ENCODE data around the gene SLX4IP.

DNA sequence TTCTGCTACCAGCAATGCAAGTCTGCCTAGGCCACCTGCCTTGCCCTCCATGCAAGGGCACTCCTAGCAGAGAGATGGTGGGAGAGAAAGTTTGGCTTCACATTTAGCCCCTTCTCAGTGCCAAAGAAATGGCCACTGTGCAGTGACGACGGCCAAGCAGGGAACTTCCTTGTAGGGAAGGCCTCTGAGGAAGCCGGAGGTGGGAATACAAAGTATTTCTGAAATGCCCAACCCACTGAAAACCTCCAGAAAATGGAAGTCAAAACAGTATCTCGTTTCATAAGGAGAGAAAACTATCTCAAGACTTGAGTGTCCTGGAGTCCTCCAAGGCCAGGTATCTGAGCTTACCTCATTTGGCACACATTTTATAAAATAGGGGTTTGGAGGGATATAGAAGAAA lies 196.0 kb downstream of the SLX4IP start:
- TF ChIP-seq NR3C1 (IDR thresholded peaks at IDR 0.05) (no peak), CHD2 (IDR thresholded peaks at IDR 0.05; ENCODE audit: low read length, partially characterized antibody) (no peak), ESRRA (IDR thresholded peaks at IDR 0.05; ENCODE audit: borderline replicate concordance, low read length) (no peak), EP300 (IDR thresholded peaks at IDR 0.05) (no peak), HOXA7 (CRISPR knock-in tag; IDR thresholded peaks at IDR 0.05) (no peak), SREBF2 (IDR thresholded peaks at IDR 0.05) (no peak), POLR2A (IDR thresholded peaks at IDR 0.05; ENCODE audit: low read length) (no peak), RAD21 (conservative IDR thresholded peaks at IDR 0.05 in 1 of 2, IDR thresholded peaks at IDR 0.05 in 1 of 2) (no peak)
- TF ChIP-seq, protein P1, sequence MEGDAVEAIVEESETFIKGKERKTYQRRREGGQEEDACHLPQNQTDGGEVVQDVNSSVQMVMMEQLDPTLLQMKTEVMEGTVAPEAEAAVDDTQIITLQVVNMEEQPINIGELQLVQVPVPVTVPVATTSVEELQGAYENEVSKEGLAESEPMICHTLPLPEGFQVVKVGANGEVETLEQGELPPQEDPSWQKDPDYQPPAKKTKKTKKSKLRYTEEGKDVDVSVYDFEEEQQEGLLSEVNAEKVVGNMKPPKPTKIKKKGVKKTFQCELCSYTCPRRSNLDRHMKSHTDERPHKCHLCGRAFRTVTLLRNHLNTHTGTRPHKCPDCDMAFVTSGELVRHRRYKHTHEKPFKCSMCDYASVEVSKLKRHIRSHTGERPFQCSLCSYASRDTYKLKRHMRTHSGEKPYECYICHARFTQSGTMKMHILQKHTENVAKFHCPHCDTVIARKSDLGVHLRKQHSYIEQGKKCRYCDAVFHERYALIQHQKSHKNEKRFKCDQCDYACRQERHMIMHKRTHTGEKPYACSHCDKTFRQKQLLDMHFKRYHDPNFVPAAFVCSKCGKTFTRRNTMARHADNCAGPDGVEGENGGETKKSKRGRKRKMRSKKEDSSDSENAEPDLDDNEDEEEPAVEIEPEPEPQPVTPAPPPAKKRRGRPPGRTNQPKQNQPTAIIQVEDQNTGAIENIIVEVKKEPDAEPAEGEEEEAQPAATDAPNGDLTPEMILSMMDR (IDR thresholded peaks at IDR 0.05) = no peak
- TF ChIP-seq, protein P2, sequence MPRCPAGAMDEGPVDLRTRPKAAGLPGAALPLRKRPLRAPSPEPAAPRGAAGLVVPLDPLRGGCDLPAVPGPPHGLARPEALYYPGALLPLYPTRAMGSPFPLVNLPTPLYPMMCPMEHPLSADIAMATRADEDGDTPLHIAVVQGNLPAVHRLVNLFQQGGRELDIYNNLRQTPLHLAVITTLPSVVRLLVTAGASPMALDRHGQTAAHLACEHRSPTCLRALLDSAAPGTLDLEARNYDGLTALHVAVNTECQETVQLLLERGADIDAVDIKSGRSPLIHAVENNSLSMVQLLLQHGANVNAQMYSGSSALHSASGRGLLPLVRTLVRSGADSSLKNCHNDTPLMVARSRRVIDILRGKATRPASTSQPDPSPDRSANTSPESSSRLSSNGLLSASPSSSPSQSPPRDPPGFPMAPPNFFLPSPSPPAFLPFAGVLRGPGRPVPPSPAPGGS (IDR thresholded peaks at IDR 0.05) = no peak
- TF ChIP-seq, protein P3, sequence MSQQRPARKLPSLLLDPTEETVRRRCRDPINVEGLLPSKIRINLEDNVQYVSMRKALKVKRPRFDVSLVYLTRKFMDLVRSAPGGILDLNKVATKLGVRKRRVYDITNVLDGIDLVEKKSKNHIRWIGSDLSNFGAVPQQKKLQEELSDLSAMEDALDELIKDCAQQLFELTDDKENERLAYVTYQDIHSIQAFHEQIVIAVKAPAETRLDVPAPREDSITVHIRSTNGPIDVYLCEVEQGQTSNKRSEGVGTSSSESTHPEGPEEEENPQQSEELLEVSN (IDR thresholded peaks at IDR 0.05; ENCODE audit: borderline replicate concordance, low read depth) = no peak
- TF ChIP-seq, protein P4, sequence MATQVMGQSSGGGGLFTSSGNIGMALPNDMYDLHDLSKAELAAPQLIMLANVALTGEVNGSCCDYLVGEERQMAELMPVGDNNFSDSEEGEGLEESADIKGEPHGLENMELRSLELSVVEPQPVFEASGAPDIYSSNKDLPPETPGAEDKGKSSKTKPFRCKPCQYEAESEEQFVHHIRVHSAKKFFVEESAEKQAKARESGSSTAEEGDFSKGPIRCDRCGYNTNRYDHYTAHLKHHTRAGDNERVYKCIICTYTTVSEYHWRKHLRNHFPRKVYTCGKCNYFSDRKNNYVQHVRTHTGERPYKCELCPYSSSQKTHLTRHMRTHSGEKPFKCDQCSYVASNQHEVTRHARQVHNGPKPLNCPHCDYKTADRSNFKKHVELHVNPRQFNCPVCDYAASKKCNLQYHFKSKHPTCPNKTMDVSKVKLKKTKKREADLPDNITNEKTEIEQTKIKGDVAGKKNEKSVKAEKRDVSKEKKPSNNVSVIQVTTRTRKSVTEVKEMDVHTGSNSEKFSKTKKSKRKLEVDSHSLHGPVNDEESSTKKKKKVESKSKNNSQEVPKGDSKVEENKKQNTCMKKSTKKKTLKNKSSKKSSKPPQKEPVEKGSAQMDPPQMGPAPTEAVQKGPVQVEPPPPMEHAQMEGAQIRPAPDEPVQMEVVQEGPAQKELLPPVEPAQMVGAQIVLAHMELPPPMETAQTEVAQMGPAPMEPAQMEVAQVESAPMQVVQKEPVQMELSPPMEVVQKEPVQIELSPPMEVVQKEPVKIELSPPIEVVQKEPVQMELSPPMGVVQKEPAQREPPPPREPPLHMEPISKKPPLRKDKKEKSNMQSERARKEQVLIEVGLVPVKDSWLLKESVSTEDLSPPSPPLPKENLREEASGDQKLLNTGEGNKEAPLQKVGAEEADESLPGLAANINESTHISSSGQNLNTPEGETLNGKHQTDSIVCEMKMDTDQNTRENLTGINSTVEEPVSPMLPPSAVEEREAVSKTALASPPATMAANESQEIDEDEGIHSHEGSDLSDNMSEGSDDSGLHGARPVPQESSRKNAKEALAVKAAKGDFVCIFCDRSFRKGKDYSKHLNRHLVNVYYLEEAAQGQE (IDR thresholded peaks at IDR 0.05) = no peak
